DND-41 (cell line): Measurements from ENCODE around the gene BCKDK.
"Not testable (repeated sequence)": the region's sequence is repeated elsewhere in the genome, so short reads cannot be mapped to it uniquely, and the experiment has no call there.

ENCODE experiments used
- CTCF ChIP-seq: IDR thresholded peaks from 2 replicates; pipeline ENCODE4 v1.5.1; 2012; ENCODE audit warnings: borderline replicate concordance, low read length, moderate library complexity, mild to moderate bottlenecking; ENCODE audit not compliant: poor library complexity, severe bottlenecking; ENCODE audit errors: extremely low read depth
- EZH2 ChIP-seq: IDR thresholded peaks from 3 replicates; pipeline ENCODE4 v1.6.1; 2012; ENCODE audit warnings: borderline replicate concordance, low read depth, mild to moderate bottlenecking, moderate library complexity, low read length, inconsistent platforms; ENCODE audit not compliant: severe bottlenecking

GRCh38 chr16:31100876-31101641 is 7.1 kb upstream of the BCKDK start:
- TF ChIP-seq CTCF, EZH2: not testable (repeated sequence)
